Subcutaneous adipose tissue (tissue), 4 donors: ENCODE measurements around the gene BAG3. TPM values are rescaled to one million over a fixed set of nuclear protein-coding genes. Genes with fewer than 3 reads are reported as not detected.

Source experiments
- CTCF ChIP-seq: fragments of 450-650 bp; IDR thresholded peaks from one replicate; pipeline ENCODE4 v1.5.1; 2016; ENCODE audit warnings: low read depth, mild to moderate bottlenecking, control low read depth, antibody characterized with exemption, moderate library complexity
- total RNA-seq, 4 donors: library from RNA; depleted of rRNA; stranded (reverse); fragments of >200 nt; gene quantifications; one replicate each; pipeline ENCODE4 v1.1.0, GENCODE V29; 2016

Gene BAG3
- total RNA-seq, 4 donors from 2014 or later, result 16.1 to 33.1 (median 21.1) TPM

GRCh38 chr10:119642556-119643111 lies 8.5 kb upstream of the BAG3 start:
- TF ChIP-seq CTCF, result no peak

DNA sequence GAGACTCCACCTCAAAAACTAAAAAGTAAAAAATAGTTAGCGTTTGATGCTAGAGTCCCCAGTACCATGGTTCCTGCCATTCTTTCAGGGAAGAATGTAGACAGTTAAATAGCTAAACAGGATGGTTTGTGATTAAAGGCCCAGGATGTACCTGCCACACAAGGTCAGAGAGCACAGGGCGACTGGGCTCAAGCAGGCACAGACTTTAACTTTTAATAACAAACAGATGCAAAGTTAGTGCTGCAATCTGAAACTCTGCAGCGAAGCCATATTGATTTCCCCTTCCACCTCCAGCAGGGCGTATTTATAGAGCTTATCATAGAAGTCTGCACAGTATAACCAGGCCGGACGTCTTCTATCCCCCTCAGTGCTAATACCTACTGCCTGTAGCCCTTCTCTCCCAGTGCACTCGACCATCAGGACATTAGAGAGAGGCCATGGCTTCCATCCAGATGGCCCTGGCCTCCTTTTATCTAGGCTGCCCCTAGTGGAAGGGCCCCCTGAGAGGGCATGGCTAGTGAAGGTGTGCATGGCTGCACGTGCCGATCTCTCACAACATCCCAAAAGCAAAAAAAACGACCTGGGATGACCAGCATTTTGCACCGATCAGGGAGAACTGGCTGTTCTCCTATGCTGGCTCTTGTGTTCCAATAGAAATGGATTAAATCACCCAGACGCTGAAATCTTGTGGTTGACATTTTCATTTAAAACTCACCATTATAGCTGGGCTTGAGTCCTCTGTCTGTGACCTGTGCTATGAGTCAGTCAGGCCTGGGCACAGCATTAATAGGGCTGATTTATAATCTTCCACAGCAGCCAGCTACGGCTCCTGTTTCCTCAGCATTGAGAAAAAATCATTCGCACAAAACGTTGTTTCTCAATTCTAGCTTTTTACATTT lies 7.6 kb upstream of the BAG3 start:
- no peak for TF ChIP-seq CTCF

DNA sequence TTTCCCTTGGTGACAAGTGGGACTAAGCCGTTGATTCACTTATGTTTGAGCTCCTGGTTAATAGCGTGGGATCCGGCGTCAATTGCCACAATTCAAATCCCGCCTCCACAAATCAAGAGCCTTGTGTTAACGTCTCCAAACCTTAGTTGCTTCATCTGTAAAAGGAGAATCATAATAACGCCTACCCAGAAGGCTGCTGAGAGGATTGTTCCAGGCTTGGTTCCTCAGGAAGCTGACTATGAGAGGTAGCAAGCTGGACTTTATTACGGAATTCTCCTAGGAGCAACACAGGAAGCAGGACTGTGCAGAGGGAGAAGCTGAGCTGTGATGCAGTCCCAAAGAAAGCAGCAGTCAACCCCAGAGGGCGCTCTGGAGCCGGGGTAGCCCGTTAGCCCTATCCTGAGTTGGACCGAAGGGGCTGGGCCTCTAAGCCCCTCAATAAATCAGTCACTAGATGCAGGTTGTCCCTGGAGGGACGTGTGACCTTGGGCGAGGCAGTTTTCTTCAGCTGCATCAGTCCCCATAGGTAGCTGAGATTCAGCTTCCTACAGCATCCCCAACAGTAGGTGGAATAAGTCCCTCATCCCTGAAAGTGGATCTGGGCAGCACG lies 6.9 kb upstream of the BAG3 start:
- no peak for TF ChIP-seq CTCF

GRCh38 chr10:119644994-119645393 lies 6.2 kb upstream of the BAG3 start:
- no peak for TF ChIP-seq CTCF

- no peak for TF ChIP-seq CTCF
These were observed 1.1 kb upstream of the BAG3 start for GRCh38 chr10:119650062-119650461.

DNA sequence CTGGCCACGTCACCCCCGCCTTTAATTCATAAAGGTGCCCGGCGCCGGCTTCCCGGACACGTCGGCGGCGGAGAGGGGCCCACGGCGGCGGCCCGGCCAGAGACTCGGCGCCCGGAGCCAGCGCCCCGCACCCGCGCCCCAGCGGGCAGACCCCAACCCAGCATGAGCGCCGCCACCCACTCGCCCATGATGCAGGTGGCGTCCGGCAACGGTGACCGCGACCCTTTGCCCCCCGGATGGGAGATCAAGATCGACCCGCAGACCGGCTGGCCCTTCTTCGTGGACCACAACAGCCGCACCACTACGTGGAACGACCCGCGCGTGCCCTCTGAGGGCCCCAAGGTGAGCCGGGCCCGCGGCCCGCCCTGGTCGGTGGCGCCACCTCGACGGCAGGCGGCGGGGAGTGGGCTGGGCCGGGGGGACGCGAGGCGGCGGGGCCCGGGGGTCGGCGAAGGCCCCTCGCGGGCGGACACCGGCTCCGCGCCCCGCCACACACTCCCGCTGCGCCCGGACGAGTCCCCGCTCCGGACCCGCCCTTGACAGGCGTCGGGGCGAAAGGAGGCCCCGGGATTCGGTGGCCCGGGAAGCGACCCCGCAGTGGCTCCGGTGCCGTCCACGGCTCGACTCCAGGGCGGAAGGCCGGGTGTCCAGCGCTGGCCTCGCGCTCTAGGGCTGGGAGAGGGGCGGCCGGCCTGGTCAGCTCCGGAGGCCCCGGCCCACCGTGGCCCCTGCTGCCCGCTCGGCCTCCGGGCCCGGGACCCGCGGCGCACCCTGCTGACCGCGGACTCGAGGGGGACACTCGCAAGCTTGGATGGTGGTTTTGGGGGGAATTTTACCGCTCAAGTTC lies 557 bp downstream of the BAG3 start:
- no peak for TF ChIP-seq CTCF
